Right forelimb (tissue), 1 donor: ENCODE data around the gene PDE6D.
"Not testable (repeated sequence)": the region's sequence is repeated elsewhere in the genome, so short reads cannot be mapped to it uniquely, and the experiment has no call there.

Experiments
- DNase-seq: peaks from one replicate; pipeline ENCODE4 v3.0.0-alpha.2; 2018

PDE6D gene

GRCh38 chr2:231769170-231770136 lies 11.6 kb downstream of the PDE6D start:
- DNase-seq, result no peak

GRCh38 chr2:231765496-231765929 lies 15.6 kb downstream of the PDE6D start:
- DNase-seq, result no peak

GRCh38 chr2:231764760-231765159 lies 16.3 kb downstream of the PDE6D start:
- DNase-seq, result no peak

DNA sequence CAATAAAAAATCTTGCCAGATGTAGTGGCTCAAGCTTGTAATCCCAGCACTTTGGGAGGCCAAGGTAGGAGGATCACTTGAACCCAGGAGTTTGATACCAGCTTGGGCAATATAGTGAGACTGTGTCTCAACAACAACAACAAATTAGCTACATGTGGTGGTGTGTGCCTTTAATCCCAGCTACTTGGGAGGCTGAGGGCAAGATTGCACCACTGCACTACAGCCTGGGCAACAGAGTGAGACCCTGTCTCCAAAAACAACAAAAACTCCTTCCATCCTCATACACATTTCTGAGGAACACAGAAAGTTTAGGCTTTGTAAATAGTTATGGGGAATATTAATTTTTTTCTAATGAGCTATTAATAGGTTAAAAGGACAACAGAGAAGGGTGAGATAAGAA lies 17.0 kb downstream of the PDE6D start:
- no peak for DNase-seq

DNA sequence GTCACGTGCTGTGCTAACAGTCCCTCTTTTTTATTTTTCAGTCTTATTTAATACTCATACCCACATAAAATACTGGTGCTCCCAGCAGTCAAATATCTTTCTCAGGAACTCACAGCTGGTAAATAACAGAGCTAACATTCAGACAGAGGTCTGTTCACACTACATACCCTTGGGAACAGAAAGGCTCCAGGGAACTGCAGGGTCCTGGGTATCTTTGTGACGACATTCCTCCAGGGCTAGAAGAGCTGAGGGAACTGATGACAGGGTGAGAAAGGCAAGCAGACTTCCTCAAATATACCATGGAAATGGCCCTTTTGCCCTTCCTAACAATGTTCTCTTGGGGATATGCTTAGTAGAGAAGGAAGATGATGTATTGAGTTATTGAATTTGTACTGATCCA lies 19.3 kb downstream of the PDE6D start:
- DNase-seq, result no peak

- no peak for DNase-seq
Measured at GRCh38 chr2:231752061-231752460, 29.0 kb downstream of the PDE6D start.

DNA sequence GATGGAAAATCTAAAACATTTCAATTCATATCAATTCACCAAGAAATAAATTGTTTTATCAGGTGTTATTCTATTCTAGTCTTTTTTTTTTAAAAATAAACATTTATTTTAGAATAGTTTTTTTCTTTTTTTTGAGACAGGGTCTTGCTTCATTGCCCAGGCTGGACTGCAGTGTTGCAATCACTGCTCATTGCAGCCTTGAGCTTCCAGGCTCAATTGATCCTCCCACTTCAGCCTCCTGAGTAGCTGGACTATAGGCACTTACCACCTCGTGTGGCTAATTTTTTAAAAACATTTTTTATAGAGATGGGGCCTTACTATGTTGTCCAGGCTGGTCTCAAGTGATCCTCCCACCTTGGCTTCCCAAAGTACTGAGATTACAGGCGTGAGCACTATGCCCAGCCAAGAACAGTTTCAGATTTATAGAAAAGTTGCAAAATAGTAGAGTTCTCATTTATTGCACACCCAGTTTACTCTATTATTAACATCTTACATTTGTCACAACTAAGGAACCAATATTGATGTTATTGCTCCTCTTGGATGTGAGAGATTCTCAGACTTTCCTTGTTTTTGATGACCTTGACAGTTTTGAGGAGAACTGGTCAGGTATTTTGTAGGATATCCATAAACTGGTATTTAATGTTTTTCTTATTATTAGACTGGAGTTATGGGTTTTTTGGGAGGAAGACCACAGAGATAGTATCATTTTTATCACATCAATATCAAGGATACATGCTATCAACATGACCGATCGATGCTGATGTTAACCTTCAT lies 29.9 kb downstream of the PDE6D start:
- no peak for DNase-seq

- DNase-seq, result not testable (repeated sequence)
Measured at GRCh38 chr2:231749016-231749415, 32.1 kb downstream of the PDE6D start.

DNA sequence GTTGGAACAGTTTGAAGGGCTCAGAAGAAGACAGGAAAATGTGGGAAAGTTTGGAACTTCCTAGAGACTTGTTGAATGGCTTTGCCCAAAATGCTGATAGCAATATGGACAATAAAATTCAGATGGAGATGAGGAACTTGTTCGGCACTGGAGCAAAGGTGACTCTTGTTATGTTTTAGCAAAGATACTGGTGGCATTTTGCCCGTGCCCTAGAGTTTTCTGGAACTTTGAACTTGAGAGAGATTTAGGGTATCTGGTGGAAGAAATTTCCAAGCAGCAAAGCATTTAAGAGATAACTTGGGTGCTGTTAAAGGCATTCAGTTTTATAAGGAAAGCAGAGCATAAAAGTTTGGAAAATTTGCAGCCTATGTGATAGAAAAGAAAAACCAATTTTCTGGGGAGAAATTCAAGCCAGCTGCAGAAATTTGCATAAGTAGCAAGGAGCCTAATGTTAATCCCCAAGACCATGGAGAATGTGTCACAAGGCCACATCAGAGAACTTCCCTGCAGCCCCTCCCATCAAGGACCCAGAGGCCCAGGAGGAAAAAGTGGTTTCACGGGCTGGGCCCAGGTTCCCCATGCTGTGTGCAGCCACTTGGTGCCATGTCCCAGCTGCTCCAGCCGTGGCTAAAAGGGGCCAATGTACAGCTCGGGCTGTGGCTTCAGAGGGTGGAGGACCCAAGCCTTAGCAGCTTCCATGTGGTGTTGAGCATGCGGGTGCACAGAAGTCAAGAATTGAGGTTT lies 32.8 kb downstream of the PDE6D start:
- not testable (repeated sequence) for DNase-seq

DNA sequence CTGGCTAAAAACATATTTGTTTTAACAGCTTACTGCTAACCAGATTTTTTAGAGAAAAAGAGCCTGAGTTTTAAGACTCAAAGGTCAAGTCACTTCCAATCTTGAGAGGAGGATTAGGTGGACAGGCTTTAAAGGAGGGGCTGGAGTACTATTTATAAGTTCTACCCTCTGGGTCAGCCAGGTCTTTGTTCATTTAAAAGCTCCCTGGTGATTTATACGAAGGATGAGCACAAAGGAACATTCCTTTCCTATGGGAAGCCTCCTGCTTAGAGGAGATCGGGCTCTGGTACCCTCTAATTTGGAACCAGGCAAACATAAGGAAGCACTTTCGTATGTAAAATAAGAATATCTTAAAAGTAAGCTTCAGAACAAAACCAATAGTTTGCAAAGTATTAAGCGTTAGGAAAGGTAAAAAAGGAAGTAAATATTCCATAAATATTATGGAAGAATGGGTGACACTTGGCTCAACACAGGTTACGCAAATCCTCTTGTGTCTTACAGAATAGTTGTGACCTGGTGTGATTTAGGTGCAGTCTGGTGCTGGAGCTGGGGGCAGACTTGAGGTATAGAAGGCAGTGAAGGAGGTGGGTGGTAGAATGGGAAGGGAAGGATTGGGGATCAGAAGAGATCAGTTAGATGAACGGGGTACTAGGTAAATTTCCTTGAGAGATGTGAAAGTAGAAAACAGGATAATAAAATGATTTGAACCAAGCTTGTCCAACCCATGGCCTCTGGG lies 35.6 kb downstream of the PDE6D start:
- DNase-seq, result no peak

GRCh38 chr2:231743376-231744116 lies 37.5 kb downstream of the PDE6D start:
- no peak for DNase-seq

DNA sequence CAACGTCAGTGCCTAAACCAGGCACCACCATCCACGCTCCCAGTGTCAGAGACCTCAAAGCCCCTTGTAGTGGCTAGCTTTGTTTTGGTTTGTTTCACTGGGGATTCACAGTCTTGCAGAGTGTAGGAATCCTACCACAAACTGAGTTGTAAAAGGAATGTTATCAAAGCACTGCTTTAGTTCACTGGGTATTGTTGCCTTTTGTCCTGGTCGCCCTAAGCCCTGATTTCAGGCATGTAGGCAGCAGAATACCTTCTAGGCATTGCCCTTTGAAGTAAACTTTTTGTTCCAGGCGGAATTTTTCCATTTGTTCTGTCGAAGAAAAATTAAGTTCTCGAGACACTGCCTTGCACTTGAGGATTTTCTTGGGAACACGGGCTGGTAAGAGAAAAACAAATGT lies 43.3 kb downstream of the PDE6D start:
- no peak for DNase-seq

DNA sequence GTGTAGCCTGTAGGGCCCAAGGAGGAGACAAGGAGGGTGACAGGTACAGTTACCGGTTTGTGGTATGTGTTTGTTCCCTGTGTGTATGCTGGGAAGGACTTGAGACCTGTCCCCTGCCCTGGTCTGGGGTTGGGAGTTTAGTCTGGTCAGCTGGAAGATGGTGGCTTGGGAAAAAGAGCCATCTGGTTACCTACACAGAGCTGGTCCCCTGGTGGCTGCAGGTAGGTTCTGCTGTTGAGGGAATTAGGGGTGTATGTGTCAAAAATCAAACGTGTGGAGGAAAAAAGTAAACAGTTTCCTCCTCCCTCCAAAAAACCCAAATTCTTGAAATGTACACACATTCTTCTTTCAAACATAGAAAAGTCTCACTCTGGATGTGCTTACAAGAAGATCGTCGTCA lies 48.5 kb downstream of the PDE6D start:
- no peak for DNase-seq

DNA sequence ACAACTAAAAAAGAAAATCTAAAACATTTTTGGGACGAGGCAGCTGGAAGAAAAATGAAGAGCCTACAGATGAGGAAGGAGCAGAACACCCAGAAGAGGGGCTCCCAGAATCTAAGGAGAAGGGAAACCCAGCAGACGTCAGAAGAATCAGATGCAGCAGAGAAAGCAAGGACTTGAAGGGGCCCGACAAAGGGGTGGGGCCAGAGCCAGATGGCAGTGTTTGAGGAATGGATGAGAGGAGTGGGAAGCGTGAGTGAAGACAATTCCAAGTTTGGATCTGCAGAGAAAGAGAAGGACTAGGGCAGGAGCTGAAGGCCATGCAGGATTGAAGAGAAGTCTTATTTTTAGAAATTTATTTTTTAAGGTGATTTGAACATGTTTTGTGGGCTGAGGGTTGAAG lies 53.5 kb downstream of the PDE6D start:
- DNase-seq, result no peak

- DNase-seq, result no peak
Measured at GRCh38 chr2:231726276-231726675, 54.8 kb downstream of the PDE6D start.

DNA sequence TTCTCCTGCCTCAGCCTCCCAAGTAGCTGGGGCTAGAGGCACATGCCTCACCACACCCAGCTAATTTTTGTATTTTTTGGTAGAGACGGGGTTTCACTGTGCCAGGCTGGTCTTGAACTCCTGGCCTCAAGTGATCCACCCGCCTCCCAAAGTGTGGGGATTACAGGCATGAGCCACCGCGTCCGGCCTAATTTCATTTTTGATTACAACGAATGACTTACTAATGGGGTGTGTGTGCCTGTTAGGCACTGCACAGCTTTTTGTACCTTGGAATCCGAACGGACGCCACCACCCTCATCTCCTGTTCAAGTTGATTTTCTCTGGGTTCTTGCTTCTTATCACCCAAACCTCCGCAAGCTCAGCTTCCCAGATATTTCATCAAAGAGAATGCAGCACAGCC lies 55.6 kb downstream of the PDE6D start:
- no peak for DNase-seq

GRCh38 chr2:231722721-231723307 lies 58.3 kb downstream of the PDE6D start:
- DNase-seq, result no peak

- no peak for DNase-seq
Measured at GRCh38 chr2:231720987-231721966, 59.8 kb downstream of the PDE6D start.

GRCh38 chr2:231720292-231720986 lies 60.6 kb downstream of the PDE6D start:
- DNase-seq, result no peak
